NCI-H1417 treated with DMSO at 0.1 percent for 48 hours (cell line): ENCODE data around the gene DPH6.
"Not testable (repeated sequence)": the region's sequence is repeated elsewhere in the genome, so short reads cannot be mapped to it uniquely, and the experiment has no call there.

Experiments used
- DNase-seq: peaks from one replicate; lab custom pipeline; 2025; lab: John Stamatoyannopoulos, UW

DPH6 gene

DNA sequence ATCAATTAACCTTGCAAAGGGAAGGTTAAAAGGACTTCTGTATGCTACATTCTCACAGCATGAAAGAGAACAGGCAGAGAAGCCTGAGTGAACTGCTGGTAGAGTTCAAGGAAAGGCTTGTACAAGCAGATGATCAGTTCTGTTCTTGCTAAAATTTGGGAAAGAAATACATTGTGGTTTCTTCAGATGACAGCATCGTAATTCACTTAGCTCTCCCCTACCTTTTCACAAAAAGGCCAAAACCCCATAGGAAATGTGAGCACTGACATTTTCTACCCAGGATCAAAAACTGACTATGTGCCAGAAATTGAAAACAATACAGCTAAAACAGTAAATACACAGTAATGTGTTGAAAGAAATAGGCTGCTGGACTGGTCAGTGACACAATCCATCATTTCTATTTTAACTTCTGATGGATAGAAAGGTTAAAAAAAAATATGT lies 216.4 kb downstream of the DPH6 start:
- DNase-seq, result no peak

DNA sequence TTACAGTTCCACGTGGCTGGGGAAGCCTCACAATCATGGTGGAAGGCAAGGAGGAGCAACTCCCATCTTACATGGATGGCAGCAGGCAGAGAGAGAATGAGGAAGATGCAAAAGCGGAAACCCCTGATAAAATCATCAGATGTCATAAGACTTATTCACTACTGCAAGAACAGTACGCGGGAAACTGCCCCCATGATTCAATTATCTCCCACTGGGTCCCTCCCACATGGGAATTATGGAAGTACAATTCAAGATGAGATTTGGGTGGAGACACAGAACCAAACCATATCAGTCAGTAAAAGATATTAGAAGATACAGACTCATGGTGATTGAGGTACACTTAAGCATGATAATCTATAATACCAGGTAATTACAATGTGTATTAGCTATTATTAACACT lies 217.1 kb downstream of the DPH6 start:
- DNase-seq, result not testable (repeated sequence)

DNA sequence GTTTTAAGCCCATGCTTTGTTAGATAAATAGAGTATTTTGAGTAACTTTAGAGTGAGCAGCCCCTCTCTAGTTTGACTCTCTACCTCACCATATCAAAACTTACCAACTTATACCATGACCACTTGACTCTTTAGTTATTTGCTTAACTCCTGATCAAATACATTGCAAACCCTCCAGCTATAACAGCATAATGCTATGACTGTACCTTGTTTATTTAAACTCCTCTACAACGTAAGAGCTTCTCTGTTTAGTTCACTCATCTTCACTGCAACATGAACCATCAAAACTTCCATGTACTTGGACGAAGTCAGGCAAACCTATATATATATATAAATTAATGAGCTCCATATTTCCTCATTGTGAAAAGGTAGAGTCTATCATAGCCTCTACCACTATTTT lies 218.2 kb downstream of the DPH6 start:
- DNase-seq, result no peak

DNA sequence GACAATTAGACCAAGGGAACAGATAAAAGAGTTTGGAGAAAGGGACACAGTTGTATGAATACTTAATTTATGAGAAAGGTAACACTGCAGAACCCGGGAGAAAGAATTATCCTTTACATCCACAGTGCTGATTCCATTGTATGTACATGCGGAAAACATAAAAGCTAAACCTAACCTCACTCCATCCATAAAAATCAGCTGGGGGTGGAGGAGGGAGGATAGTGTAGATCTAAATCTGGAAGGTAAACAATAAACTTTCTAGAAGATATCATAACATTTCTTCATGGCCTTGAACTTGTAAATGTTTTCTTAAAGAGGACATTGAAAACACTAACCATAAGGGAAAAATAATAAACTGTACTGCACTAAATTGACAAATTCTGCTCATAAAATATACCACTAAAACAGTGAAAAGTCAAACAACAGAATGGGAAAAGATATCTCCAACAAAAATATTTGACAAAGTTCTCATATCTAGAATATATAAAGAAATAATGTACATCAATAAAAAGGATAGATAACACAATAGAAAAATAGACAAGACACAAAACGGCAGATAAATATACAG lies 220.5 kb downstream of the DPH6 start:
- no peak for DNase-seq

DNA sequence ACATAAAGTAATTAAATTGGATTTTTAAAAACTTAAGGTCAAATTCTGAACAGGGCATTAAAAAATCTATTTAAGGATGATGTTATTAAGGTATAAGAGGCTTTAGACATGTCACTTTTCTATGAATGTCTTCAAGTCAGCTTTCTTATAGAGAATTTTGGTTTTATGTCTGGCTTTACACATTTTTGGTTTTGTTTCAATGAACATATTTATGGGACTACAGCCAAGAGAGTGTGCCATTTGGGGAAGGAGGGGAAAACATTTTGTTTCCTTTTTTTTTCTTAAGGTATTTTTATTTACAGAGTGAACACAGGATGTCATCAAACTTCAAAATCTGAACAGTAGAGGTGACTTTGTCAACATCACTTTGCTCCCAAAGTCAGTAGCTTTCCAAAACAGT lies 222.8 kb downstream of the DPH6 start:
- DNase-seq, result no peak

DNA sequence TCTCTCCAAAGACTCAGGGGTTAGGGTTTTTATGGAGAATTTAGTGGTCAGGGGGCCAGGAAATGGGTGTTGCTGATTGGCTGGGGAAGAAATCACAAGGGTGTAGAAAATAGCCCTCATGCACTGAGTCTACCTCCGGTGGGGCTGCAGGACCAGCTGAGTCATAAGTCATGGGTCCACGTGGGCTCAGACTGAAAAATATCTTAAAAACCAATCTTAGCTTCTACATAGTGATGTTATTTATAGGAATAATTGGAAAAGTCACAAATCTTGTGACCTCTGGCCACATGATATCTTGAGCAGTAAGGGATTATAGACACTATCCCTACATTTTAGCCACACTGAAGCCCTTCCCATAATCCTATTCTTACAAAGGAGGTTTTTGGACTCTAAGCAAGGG lies 224.0 kb downstream of the DPH6 start:
- no peak for DNase-seq

- DNase-seq, result no peak
These were observed 225.1 kb downstream of the DPH6 start for GRCh38 chr15:35320911-35321310.
